Jurkat, Clone E6-1 (cell line): ENCODE results near the gene C1QTNF8.

ENCODE experiments used
- DNase-seq: peaks from one replicate; pipeline ENCODE4 v3.0.0-alpha.2; 2011; ENCODE audit warnings: low read depth, low spot score
- H3K4me3 ChIP-seq: 2 replicates; pipeline ENCODE4 v1.5.1; 2011; ENCODE audit warnings: mild to moderate bottlenecking, low read length, control low read depth, moderate library complexity

Gene C1QTNF8

DNA sequence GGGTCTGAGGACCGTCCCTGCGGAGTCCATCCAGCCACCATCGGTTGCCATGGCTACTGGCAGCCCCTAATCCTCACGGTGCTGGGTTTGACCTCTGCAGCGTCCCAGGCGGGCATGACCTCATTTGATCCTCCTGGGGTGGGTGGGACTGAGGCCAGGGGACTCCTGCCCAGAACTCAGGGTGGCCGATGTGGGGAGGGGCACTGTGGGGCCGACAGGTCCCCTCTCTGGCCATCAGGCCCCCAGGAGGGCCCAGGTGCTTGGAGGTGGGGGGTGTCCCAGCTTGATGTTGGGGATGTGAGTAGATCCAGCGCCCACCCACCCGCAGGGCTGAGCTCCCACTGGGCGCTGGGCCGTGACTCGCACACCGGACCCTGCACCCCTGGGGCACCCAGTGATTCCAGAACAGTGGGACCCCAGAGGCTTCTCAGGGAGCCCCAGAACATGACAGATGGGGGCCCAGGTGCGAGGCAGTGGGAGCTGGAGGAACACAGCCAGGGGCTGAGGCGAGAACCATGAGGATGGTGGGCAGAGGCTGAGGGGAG lies 25.1 kb downstream of the C1QTNF8 start:
- no peak for DNase-seq
- H3K4me3 ChIP-seq: no peak overlapping the region

DNA sequence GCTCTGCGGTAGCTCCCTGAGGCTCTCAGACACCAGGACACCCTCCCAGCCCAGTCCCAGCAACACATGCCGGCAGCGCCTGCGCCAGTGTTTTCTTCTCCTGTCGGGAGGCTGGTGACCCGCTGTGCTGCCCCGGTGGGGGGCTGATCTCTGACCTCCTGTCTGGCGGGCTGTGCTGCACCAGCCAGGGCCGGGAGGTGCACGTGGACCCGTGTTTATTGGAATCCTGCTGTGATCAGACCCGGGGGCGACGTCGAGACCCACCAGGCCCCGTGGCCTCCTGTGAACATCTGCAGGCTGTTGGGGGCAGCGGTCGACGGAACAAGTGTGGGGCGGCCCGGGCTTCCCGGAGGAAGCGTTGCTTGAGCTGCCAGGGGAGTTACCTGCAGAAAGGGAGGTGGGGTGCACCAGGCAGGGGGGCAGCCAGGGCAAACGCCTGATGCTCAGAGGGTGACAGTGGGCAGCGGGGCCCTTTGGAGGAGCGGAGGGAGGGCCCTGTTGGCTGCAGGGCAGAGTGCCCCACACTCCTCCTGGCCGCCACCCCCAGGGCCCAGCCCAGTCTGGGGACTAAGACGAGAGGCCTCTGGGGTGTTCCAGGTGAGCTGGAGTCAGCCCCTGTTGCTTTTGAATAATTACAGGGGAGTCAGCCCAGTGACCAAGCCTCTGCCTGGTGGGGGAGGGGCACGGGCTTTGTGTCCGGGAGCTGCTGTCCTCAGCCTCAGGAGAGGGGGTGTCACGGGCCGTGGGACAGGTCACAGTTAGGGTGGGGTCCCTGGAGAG lies 25.8 kb downstream of the C1QTNF8 start:
- DNase-seq: no peak
- H3K4me3 ChIP-seq: no peak overlapping the region

DNA sequence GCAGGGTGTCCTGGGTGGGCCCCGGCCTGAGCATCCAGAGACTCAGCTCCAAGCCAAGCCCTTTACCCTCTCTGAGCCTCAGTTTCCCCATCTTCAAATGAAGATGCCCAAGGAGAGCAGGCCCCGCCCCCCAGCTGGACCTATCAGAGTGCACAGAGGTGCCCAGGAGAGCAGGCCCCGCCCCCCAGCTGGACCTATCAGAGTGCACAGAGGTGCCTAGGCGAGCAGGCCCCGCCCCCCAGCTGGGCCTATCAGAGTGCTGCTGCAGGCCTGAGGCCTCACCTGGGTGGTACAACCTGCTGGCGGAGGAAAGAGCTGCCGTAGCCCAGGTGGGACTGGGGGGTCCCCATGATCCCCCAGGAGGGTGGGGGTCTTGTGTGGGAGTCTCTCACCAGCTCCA lies 26.9 kb downstream of the C1QTNF8 start:
- H3K4me3 ChIP-seq: no peak overlapping the region
- no peak for DNase-seq

DNA sequence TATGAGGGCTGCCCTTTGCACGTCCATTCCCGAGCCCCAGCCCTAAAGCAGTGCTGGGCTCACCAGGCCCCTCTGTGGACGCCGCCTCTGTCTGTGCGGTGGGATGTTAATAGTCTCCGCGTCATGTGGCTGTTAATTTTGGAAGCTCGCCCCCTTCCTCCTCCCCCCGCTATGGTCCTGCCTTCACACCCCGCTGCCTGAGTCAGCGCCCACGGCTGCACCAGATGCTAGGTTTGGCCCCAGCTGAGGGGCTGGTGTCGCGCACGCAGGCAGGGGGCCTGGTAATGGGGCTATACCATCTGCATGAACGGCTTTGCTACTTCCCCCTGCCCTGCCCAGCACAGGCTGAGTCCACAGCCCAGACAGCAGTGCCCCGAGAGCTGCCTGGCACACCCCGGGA lies 27.6 kb downstream of the C1QTNF8 start:
- no peak overlapping the region for H3K4me3 ChIP-seq
- no peak for DNase-seq

DNA sequence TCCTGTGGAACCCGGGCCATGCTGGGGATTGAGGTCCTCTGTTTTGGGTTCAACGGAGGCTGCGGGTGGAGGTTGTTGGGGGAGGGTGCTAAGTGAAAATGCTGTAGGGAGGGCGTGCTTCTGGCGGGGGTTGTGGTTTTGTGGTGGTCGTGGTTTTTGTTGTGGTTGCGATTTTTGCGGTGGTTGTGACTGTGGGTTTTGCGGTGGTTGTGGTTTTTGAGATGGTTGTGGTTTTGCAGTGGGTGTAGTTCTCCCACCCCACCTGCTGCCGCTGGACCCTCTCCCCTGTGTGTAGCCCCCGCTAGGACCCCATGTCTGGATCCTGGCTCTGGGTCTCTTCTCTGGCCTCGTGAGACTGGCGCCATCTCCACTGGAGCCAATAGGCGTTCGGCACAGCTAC lies 28.4 kb downstream of the C1QTNF8 start:
- H3K4me3 ChIP-seq: no peak overlapping the region

DNA sequence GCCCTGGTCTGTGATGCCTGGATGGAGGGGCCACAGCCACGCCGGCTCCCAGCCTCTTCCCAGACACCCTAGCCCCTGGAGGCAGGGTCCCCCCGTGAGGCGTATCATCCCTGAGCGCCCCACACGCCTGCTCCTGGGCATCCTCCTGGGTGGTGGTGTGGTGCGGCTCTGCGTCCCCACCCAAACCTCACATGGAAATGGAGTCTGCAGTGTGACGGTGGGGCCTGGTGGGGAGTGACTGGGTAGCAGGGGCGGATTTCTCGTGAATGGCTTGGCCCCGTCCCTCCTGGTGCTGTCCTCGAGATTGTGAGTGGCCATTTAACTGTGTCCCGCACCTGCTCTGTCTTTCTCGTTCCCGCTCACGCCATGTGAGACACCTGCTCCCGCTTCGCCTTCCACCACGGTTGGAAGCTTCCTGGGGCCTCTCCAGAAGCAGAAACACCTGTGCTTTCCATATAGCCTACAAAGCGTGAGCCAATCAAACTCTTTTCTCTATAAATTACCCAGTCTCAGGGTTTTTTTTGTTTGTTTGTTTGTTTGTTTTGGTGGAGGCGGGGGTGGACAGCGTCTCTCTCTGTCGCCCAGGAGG lies 29.4 kb downstream of the C1QTNF8 start:
- H3K4me3 ChIP-seq: no peak overlapping the region
- no peak for DNase-seq

More for the DNA sequence above, 28.4 kb downstream of the C1QTNF8 start:
- no peak for DNase-seq

DNA sequence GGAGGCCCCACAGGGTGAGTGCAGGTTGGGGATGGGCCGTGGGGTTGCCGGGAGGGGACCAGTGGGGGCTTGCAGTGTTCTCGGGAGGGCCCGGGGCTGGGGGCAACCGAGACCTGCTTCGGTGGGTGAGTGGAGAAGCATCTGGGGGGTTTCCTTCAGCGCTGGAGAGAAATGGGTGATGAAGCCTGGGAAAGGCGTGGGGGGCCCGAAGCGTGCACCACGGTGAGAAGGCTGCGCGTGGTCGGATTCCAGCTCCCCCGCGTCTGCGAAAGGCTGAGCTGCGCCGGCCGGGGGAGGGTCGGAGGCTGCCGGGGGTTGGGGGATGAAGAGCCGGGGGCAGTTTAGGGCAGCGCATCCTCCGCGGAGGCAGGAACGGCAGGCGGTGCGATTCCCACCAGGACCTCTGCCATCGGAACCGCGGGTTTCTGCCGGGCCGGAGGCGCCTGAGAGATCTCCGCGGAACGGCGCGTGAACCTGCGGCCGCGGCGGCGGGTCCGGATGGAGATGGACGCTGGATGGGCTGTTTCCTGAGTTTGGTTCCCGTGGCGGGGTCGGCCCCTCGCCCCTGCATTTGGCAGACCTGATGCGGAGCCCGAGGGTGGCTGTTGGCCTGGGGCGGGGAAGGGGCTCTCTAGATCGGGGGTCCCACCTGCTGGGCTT lies 30.4 kb downstream of the C1QTNF8 start:
- H3K4me3 ChIP-seq: no peak overlapping the region
- no peak for DNase-seq

DNA sequence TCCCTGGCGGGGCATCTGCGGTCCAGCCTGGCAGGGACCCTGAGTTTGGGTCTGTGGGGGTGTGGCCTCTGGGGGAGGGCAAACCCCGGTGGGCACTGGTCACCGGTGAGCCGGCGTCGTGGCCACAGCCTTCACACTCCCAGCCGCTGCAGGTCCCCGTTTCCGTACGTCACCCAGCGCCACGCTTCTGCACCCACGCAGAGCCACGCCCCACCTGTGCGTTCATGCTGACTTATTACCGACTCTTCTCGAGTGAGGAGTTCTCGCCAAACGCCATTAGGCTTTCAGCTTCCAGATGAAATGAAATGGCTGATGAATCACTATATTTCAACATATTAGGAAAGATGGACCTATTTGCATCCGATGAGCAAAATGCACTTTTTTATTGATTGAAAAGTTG lies 32.3 kb downstream of the C1QTNF8 start:
- DNase-seq: no peak
- H3K4me3 ChIP-seq: no peak overlapping the region

DNA sequence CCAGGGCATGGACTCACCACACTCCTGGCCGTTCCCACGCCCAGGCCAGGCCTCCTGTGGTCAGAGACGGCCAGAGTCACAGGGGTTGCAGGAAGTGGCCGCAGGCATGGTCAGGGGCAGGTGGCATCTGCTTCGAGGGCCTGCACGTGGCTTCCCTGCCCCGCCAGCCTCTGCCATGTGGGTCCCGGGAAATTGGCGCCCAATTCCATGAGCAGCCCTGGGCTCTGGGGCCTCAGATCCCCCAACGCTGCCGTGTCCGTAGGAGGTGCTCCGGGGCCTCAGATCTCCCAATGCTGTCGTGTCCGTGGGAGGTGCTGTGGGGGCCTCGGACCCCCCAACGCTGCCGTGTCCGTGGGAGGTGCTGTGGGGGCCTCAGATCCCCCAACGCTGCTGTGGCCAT lies 33.1 kb downstream of the C1QTNF8 start:
- no peak for DNase-seq
- no peak overlapping the region for H3K4me3 ChIP-seq

DNA sequence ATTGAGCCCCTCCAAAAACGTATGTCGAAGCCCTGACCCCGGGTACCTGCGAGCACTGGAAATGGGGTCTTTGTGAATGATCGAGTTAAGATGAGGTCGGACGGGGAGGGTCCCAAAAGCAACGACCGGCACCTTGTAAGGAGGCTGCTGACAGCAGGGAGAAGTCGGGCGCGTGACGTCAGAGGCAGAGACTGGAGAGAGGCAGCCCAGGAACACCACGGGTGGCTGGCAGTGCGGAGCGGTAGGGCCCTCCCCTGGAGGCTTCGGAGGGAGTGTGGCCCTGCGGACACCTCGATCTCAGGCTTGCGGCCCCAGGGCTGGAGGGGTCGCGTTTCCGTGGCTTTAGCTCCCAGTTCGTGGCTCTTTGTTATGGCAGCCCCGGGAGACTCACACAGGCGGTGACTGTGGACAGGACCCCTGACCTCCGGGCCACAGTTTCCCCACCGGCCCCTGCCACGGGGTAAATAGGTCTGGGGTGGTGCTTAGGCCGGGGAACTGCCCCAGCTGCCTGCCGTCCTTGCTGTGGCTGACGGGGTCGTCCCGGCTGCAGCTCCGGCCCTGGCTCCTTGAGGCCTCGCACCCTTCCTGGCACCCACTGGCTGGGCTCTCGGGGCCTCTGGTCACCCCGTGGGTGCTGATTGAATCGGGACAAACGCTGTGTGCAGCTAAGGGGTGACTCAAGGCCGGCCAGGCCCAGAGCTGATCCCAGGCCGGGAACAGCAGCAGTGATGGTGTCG lies 34.1 kb downstream of the C1QTNF8 start:
- DNase-seq: no peak
- H3K4me3 ChIP-seq: no peak overlapping the region

DNA sequence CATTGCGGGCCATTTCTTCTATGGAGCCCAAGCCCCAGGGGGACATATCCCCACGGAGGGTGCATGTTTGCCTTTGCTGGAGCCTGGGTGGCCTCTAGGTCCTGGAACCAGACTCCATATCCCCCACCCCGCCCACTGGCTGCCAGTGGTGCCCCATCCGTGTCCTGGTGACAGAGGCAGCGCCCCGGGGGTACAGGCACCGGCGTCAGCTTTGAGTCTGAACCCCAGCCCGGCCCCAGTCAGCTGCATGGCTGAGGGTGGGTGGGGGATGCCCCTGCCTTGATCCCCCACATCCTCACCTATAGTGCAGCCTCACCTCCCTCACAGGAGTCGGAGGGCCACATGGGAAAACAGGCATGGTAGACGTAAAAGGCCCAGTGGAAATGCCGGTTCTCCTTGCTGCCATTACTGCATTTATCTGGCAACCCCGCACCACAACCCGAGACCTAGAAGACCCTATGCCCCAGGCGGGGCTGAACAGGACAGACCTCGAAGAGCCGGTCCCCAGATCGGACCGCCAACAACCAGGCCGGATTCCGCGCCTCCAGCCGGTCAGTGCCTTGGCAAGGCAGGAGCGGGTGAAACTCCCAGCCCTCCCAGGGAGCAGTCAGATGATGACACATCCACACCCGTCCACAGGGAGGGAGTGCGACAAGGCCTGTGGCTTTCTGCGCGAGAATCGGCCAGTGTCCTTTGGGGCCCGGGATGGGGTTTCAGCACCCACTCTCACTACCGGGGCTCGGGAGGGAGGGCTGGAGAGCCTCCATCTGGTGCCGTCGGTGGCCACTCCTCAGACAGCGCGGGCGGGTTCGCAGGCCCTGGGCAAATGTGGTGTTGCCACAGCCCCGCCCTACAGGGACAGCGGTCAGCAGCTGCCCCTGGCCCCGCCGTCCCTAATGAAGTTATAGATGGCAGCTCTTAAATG lies 35.4 kb downstream of the C1QTNF8 start:
- no peak overlapping the region for H3K4me3 ChIP-seq
- DNase-seq: no peak

DNA sequence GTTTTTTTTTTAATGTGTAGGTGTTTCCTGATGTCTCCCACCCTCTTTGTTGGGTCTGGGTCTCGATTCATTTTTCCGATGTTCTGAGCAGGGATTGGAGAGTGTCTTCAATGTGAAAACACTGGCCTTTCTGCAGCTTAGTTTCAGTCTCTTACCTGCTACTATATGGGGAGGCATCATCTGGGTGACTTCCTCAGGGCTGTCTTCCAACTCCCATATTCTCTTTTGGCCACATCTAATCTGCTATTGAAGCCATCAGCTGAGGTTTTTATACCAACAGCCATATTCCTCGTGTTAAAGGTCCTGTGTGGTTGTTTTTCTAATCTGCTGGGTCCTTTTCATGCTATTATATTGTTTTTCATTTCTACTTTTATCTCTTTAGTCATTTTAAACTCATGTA lies 36.7 kb downstream of the C1QTNF8 start:
- DNase-seq: no peak
- no peak overlapping the region for H3K4me3 ChIP-seq

DNA sequence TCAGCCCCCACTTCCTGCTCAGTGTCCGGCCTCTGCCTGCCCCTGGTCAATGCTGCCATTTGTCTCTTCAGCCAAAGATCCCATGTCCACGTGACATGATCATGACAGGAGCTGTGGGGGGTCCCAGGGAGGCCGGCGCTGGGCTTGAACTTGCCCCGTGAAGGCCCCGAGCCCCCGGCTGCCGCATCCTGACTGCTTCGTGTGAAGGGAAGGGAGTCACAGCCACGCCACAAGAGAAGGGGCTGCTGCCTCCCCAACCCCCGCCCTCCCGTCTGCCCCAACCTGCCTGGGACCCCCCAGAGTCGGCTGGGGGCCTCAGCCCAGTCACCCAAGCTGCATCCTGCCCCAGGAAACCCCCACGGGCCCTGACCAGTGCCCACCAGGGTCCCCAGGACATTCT lies 37.8 kb downstream of the C1QTNF8 start:
- no peak for DNase-seq
- no peak overlapping the region for H3K4me3 ChIP-seq

DNA sequence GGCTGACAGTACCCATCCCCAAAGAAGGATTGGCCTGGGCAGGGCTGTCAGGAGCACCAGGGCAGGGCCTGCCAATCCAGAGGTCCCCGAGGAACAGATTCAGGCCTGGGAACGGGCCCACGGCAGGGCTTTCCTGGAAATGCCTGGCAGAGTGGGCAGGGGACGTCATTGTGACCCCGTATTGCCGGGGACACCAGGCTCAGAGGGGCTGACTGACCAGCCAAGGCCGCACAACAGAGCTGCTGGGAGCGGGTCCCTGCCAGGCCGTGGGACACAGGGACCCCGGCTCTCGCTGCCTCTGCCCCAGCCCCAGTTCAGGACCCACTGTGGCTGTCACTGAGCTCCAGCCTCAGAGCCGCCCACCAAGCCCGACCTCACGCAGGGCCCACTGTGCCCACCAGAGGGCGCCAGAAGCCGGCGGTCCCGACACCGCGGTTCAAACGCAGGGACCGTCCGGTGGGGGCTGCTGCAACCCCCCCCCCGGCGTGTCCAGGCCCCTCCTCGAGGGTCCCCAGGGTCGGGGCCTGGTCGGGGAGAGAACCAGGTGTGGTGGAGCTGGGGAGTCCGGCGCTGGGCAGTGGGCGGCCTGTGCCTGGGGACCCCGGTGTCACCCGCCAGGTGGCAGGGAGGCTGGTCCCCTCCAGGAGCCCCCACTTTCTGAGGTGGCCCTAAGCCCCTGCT lies 38.7 kb downstream of the C1QTNF8 start:
- no peak for DNase-seq

DNA sequence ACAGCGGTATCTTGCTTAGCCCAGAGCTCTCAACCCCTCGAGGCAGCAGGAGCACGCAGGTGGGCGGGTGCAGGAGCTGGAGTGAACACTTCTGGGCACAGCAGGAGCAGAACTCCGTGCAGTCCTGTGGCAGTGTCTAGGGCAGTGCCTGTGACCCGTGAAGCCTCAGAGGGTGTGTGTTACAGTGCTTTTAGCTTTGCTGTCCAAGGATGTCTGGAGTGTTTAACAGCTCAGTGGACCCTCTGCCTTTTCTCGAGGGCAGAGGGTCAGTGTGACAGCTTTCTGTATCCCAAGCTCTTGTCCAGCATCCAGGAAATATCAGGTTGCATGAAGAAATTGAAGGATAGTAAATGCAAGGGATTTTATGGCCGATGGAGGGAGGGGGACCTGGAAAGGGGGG lies 39.8 kb downstream of the C1QTNF8 start:
- no peak overlapping the region for H3K4me3 ChIP-seq
- no peak for DNase-seq

More for the DNA sequence above, 38.7 kb downstream of the C1QTNF8 start:
- H3K4me3 ChIP-seq: no peak overlapping the region

DNA sequence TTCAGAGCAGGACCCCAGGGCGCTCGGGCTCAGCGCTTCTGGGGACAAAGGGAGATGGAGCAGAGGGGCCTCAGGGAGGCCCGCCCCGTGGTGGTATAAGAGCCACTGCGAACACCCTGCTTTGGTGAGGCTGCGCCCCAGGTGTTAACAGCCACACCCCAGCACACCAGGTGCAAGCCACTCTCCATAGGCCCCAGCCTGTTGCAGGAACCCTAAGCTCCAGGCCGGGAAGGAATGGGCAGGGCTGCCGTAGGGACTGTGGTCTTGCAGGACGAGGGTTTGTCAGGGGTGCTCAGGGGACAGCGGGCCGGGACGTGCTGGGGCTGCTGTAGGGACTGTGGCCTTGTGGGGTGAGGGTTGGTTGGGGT lies 40.5 kb downstream of the C1QTNF8 start:
- no peak for DNase-seq
- no peak overlapping the region for H3K4me3 ChIP-seq

DNA sequence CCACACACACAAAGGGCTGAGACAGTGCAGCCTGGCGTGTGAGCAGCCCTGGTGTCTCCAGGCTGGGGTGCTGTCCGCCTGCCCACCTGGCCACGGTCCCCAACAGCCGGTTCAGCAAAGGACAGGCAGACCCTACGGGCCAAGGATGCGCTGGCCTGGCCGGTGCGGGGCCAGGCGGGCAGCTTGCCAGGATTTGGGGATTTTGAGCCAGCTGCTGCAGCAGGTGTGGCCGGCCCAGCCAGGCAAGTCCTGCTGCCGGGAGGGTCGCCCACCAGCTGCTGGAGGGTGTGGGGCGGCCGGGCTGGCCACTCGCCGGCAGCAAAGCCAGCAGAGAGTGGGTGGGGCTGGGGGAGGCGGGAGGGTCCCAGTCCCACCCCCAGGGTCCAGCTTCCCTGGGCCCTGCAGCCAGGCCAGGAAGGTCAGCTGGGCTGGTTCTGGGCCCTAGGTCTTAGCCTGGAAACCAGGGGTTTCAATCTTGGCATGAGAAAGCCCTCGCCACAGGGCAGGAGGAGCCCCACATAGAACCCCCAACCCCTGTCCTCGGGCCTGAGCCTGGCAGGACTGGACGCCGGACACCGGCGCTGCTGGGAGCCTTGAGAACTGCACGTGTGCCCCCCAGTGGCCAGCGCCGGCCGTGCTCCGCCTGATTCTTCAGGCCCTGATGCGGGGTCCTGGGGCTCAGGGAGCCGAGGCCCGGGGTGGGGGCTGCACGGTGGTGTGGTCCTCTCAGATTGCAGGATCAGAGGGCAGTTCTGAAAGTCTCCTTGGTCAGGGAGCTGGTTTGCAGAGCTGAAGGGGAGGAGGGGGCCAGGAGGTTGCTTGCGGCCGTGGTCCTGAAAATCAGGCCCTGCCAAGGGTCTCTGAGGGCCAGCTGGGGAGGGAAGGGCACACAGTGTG lies 41.1 kb downstream of the C1QTNF8 start:
- no peak for DNase-seq
- no peak overlapping the region for H3K4me3 ChIP-seq
